GM10248 (cell line): ENCODE data around the gene TBC1D30.

Experiments used
- CTCF ChIA-PET: fragments of 300-600 bp; sonication (Branson Sonifier 250); formaldehyde crosslinking; extraction: SDS; loops from one replicate; lab custom pipeline; 2021; ENCODE audit warnings: antibody characterized with exemption; lab: Yijun Ruan, JAX
- POLR2A ChIA-PET: fragments of 350-650 bp; sonication (Branson Sonifier 250); formaldehyde crosslinking; extraction: SDS; loops from one replicate; lab custom pipeline; 2020; ENCODE audit warnings: antibody characterized with exemption; lab: Yijun Ruan, JAX
- DNase-seq: peaks from one replicate; pipeline ENCODE4 v3.0.0; 2012; ENCODE audit errors: extremely low spot score
- TF ChIP-seq, protein P1 (sequence below): IDR thresholded peaks from 2 replicates; pipeline ENCODE4 v1.5.1; 2012; ENCODE audit warnings: mild to moderate bottlenecking, low read depth; ENCODE audit errors: extremely low read depth, missing control alignments, control extremely low read depth

Gene TBC1D30

DNA sequence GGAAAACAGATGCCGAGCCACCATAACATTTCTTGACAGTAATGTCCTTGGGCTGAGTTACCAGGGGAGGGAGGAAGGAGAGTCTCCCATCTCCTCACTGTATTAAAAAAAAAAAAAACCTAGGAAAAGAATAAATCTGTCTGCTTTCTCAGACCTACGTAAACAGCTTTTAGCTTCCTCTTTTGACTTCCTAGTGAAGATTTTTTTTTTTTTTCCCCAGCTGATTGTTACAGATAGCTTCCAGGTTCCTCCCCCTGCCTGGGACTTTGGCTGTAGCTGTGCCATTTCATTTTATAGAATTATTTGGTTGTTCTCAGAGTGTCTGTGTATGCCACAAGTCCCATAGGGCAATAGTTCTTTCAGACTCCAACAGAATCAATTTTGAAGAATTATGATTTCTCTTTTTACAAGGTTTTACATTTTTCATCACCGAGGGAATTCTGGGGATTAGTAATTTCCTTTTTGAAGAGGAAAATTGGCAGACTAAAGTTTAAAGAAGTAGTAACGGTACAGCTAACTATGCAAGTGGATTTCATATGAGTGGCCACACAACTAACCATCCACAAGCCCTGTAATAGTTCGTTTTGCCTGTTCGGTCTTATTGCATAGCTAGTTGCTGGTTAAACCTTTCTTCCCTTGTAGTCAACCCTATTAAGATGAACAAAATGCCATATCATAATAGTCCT lies 42.1 kb upstream of the TBC1D30 start:
- DNase-seq: no peak
- ChIA-PET POLR2A (no interaction called here), CTCF (interaction anchor here (0.8 to 4.5 kb wide), 4 partner anchors 14 to 233 kb away, joined by 3 to 40 read pairs (median 3); no protein-coding TSS in a partner anchor)

DNA sequence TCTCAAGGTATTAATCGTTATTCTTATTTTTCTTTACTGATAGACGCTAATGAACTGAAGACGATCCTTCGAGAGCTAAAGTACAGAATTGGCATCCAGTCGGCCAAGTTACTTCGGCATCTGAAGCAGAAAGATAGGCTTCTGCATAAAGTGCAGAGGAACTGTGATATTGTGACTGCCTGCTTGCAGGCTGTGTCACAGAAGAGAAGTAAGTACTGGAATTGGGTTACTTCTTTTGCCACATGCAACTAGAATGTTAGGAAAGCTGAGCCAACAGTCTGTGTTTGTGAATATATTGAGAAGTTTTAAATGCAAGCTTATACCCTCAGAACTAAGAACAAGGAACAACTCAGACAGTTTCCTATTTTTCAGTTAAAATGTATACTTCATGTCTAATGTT lies 38.6 kb upstream of the TBC1D30 start:
- ChIA-PET CTCF (interaction anchor here (1.4 to 2.4 kb wide), 2 partner anchors 9 to 16 kb away, joined by 4 to 16 read pairs; no protein-coding TSS in a partner anchor), POLR2A (interaction anchor here (0.7 kb wide), 1 partner anchor 215 kb away, joined by 3 read pairs; no protein-coding TSS in a partner anchor)
- TF ChIP-seq, protein P1, sequence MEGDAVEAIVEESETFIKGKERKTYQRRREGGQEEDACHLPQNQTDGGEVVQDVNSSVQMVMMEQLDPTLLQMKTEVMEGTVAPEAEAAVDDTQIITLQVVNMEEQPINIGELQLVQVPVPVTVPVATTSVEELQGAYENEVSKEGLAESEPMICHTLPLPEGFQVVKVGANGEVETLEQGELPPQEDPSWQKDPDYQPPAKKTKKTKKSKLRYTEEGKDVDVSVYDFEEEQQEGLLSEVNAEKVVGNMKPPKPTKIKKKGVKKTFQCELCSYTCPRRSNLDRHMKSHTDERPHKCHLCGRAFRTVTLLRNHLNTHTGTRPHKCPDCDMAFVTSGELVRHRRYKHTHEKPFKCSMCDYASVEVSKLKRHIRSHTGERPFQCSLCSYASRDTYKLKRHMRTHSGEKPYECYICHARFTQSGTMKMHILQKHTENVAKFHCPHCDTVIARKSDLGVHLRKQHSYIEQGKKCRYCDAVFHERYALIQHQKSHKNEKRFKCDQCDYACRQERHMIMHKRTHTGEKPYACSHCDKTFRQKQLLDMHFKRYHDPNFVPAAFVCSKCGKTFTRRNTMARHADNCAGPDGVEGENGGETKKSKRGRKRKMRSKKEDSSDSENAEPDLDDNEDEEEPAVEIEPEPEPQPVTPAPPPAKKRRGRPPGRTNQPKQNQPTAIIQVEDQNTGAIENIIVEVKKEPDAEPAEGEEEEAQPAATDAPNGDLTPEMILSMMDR: no peak
- DNase-seq: no peak

More for the DNA sequence above, 42.1 kb upstream of the TBC1D30 start:
- TF ChIP-seq, protein P1: no peak

DNA sequence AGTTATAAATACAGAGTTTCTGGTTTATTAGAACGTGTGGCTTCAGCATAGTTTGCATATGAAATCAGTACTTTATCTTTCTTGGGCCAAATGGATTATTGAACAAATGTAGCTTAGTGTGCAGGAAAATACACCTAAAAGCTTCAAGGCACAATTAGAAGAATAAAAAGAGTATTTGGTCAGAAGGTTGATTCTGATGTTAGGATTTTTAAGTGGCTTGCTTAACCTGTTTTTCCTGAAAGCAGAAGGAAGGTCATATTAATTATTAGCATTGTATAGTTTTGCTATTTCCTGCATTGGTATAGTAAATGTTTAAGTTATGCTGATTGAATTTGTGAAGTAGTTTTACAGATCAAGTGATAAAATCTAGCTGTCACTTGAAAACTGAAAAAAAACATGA lies 34.3 kb upstream of the TBC1D30 start:
- no peak for DNase-seq
- POLR2A ChIA-PET: no interaction called here
- TF ChIP-seq, protein P1: no peak
- CTCF ChIA-PET: interaction anchor here (0.9 to 2.0 kb wide), 3 partner anchors 9 to 14 kb away, joined by 3 to 7 read pairs (median 3); no protein-coding TSS in a partner anchor

DNA sequence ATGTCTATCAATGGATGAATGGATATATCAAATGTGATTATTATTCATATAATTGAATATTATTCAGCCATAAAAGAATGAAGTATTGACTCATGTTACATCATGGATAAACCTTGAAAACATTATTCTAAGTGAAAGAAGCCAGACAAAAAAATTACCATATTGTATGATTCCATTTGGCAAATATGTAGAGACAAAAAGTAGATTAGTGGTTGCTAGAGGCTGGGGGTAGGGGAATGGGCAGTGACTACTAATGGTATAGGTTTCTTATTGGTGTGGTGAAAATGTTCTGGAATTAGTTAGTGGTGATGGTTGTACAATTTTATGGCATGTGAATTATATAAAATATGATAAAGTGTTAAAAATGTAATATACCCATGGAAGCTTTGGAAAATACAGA lies 33.4 kb upstream of the TBC1D30 start:
- POLR2A ChIA-PET: no interaction called here
- CTCF ChIA-PET: interaction anchor here (1.1 to 2.0 kb wide), 4 partner anchors 11 to 242 kb away, joined by 3 to 7 read pairs (median 4); no protein-coding TSS in a partner anchor
- TF ChIP-seq, protein P1: no peak
- DNase-seq: no peak

DNA sequence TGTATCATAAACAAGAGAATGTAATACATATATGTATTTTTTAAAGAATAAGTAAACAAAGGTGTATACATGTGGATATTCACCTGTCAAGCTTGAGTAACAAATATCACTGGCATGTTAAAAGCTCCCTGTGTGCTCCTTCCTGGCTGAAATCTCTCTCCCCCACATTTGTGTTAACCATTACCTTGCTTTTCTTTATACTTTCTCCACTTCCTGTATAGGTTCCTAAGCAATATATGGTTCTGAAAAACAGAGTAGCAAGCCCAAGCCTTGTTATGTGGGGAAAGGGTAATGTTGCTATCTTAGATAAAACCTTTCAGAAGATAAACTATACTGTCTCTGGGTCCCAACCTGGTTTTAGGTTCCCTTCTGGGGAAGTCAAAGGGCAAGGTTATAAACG lies 32.3 kb upstream of the TBC1D30 start:
- POLR2A ChIA-PET: no interaction called here

DNA sequence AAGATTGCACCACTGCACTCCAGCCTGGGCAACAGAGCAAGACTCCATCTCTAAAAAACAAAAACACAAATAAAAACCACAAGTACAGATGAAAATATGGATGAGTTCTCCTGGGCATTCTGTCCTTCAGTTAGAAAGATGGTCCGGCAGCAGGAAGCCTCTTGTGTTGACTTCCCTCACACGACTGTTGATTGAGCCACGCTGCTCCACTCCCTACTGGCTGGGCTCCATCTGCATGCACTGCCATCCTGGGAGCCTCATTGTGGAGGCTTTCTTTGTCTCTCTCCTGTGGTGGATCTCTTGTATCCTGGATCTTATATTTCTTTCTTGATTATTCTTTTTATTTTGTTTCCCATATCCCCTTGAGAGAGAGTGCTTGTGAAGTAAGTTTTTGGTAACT lies 30.8 kb upstream of the TBC1D30 start:
- TF ChIP-seq, protein P1: no peak
- ChIA-PET CTCF (interaction anchor here (2.6 kb wide), 1 partner anchor 8 kb away, joined by 14 read pairs; no protein-coding TSS in a partner anchor), POLR2A (no interaction called here)
- DNase-seq: no peak

More for the DNA sequence above, 32.3 kb upstream of the TBC1D30 start:
- CTCF ChIA-PET: interaction anchor here (1.1 to 2.6 kb wide), 5 partner anchors 10 to 341 kb away, joined by 3 to 14 read pairs (median 4); no protein-coding TSS in a partner anchor
- TF ChIP-seq, protein P1: no peak
- DNase-seq: no peak
